Hepatocyte (in vitro differentiated cells): Measurements from ENCODE around the gene XRN1. TPM values are rescaled to one million over a fixed set of nuclear protein-coding genes. Genes with fewer than 3 reads are reported as not detected.
"Not testable (repeated sequence)": the region's sequence is repeated elsewhere in the genome, so short reads cannot be mapped to it uniquely, and the experiment has no call there.

Experiments used
- DNase-seq: peaks from one replicate; pipeline ENCODE4 v3.0.0-alpha.2; 2016; ENCODE audit warnings: low spot score
- H2AFZ ChIP-seq: fragments of 200-600 bp; sonication (generic); 2 replicates; pipeline ENCODE4 v1.6.0; 2016; ENCODE audit warnings: antibody characterized with exemption, mild to moderate bottlenecking
- H3K27ac ChIP-seq: fragments of 200-600 bp; sonication (generic); 2 replicates; pipeline ENCODE4 v1.5.1; 2016; ENCODE audit warnings: mild to moderate bottlenecking
- H3K27me3 ChIP-seq: fragments of 200-600 bp; sonication (generic); 2 replicates; pipeline ENCODE4 v1.6.1; 2016
- H3K36me3 ChIP-seq: fragments of 200-600 bp; sonication (generic); replicated peaks from 2 replicates; pipeline ENCODE4 v1.5.1; 2016; ENCODE audit warnings: low read depth; ENCODE audit not compliant: insufficient read depth
- H3K4me1 ChIP-seq: fragments of 200-600 bp; sonication (generic); 2 replicates; pipeline ENCODE4 v1.5.1; 2016; ENCODE audit warnings: mild to moderate bottlenecking, moderate library complexity; ENCODE audit not compliant: insufficient read depth
- H3K4me2 ChIP-seq: fragments of 200-600 bp; sonication (generic); 2 replicates; pipeline ENCODE4 v1.6.0; 2016
- H3K4me3 ChIP-seq: fragments of 200-600 bp; sonication (generic); 2 replicates; pipeline ENCODE4 v1.5.1; 2016; ENCODE audit warnings: mild to moderate bottlenecking
- H3K79me2 ChIP-seq: fragments of 200-600 bp; sonication (generic); 2 replicates; pipeline ENCODE4 v1.6.0; 2017; ENCODE audit warnings: mild to moderate bottlenecking
- H3K9me2 ChIP-seq: fragments of 200-600 bp; sonication (generic); replicated peaks from 2 replicates; pipeline ENCODE4 v1.6.0; 2017; ENCODE audit warnings: mild to moderate bottlenecking; ENCODE audit not compliant: insufficient read depth
- H3K9me3 ChIP-seq: fragments of 200-600 bp; sonication (generic); 2 replicates; pipeline ENCODE4 v1.5.1; 2016; ENCODE audit warnings: low read depth, mild to moderate bottlenecking
- H4K20me1 ChIP-seq: fragments of 200-600 bp; sonication (generic); 2 replicates; pipeline ENCODE4 v1.6.0; 2016; ENCODE audit warnings: mild to moderate bottlenecking; ENCODE audit not compliant: insufficient read depth, poor library complexity, severe bottlenecking
- EZH2 ChIP-seq: fragments of 200-600 bp; sonication (generic); IDR thresholded peaks from 2 replicates; pipeline ENCODE4 v1.6.1; 2016; ENCODE audit warnings: antibody characterized with exemption, mild to moderate bottlenecking, borderline replicate concordance
- EZH2phosphoT487 ChIP-seq: fragments of 200-600 bp; sonication (generic); IDR thresholded peaks from one replicate; pipeline ENCODE4 v1.6.1; 2018; ENCODE audit warnings: antibody characterized with exemption, mild to moderate bottlenecking, low read depth, moderate library complexity; ENCODE audit not compliant: unreplicated experiment, severe bottlenecking
- WGBS: methylation state at CpG from one replicate; pipeline ENCODE4 v1.1.6; 2016; ENCODE audit warnings: low lambda C conversion rate; ENCODE audit errors: missing lambda C conversion rate; 5-methylcytosine and 5-hydroxymethylcytosine counted together
- polyA plus RNA-seq: library from polyadenylated mRNA; unstranded; fragments of >200 nt; fragmentation: Nextera tagmentation; extraction: Ambion mirVana; gene quantifications from 2 replicates; pipeline ENCODE4 v1.2.1, GENCODE V29; 2016
- total RNA-seq: library from RNA; depleted of rRNA; stranded (reverse); fragments of >200 nt; gene quantifications from 2 replicates; pipeline ENCODE4 v1.2.3, GENCODE V29; 2014
- TF ChIP-seq, protein P1 (sequence below): fragments of 200-600 bp; sonication (generic); IDR thresholded peaks from 2 replicates; pipeline ENCODE4 v1.5.1; 2016; ENCODE audit warnings: antibody characterized with exemption, mild to moderate bottlenecking; ENCODE audit not compliant: poor library complexity

The XRN1 gene
- total and polyA plus RNA-seq, 2 experiments from 2014 or later, result 6.0 to 39.5 TPM

DNA sequence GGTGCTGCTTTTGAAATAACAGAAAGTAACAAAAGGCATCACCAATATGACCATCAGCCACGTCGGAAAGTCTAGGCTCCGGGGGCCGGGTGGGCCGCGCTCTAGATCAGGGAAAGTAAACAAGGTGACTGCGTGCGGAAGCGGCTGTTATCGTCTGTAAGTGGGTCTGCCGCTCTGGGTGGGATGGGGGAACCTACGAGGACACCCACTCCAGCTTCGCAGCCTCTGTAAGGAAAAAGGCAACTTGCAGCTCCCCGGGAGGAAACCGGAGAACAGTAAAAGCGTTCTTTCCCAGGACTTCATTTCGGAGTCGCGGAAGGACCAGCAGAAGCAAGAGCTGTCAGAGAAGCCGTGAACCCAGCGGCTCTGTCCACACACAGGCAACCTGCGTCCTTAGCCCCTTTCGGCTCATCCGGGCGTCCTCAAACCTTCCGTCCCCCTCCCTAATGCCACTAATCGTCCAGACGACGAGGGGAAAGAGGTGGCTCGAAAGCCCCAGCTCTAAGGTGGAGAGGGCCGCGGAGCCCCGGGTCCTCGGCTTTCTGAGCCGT is 461 bp downstream of the XRN1 start:
- peak; percentile 59 for DNase-seq
- peak overlapping the region; percentile 67 for H3K4me3 ChIP-seq
- peaks cover 11% of the 10 kb centered on the region for H3K4me1 ChIP-seq
- H3K36me3 ChIP-seq, result no peaks in the 10 kb centered on the region
- under 1% methylated on average over 35 of the region's 35 CpGs for WGBS
- H4K20me1 ChIP-seq, result peaks cover 14% of the 10 kb centered on the region
- no peak for TF ChIP-seq EZH2
- no peak for TF ChIP-seq EZH2phosphoT487
- TF ChIP-seq, protein P1, sequence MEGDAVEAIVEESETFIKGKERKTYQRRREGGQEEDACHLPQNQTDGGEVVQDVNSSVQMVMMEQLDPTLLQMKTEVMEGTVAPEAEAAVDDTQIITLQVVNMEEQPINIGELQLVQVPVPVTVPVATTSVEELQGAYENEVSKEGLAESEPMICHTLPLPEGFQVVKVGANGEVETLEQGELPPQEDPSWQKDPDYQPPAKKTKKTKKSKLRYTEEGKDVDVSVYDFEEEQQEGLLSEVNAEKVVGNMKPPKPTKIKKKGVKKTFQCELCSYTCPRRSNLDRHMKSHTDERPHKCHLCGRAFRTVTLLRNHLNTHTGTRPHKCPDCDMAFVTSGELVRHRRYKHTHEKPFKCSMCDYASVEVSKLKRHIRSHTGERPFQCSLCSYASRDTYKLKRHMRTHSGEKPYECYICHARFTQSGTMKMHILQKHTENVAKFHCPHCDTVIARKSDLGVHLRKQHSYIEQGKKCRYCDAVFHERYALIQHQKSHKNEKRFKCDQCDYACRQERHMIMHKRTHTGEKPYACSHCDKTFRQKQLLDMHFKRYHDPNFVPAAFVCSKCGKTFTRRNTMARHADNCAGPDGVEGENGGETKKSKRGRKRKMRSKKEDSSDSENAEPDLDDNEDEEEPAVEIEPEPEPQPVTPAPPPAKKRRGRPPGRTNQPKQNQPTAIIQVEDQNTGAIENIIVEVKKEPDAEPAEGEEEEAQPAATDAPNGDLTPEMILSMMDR, result no peak
- no peaks in the 10 kb centered on the region for H3K9me2 ChIP-seq
- H3K79me2 ChIP-seq, result peaks cover 52% of the 10 kb centered on the region
- no peaks in the 10 kb centered on the region for H3K9me3 ChIP-seq
- H3K4me2 ChIP-seq, result peak overlapping the region; percentile 84
- H2AFZ ChIP-seq, result peak overlapping the region; percentile 73
- H3K27ac ChIP-seq, result peak overlapping the region; percentile 98
- no peaks in the 10 kb centered on the region for H3K27me3 ChIP-seq

GRCh38 chr3:142445816-142446254 is 2.0 kb downstream of the XRN1 start:
- Histone ChIP-seq H3K9me2 (no peaks in the 10 kb centered on the region), H3K27ac (peak overlapping the region; percentile 98), H3K27me3 (no peaks in the 10 kb centered on the region), H3K36me3 (no peaks in the 10 kb centered on the region), H3K4me2 (peak overlapping the region; percentile 84), H4K20me1 (peaks cover 17% of the 10 kb centered on the region), H2AFZ (no peak overlapping the region), H3K4me3 (peak overlapping the region; percentile 67), H3K79me2 (peaks cover 67% of the 10 kb centered on the region), H3K9me3 (no peaks in the 10 kb centered on the region), H3K4me1 (peaks cover 11% of the 10 kb centered on the region)
- DNase-seq, result peak; percentile 27
- WGBS, result 75% methylated on average over 6 of the region's 6 CpGs
- TF ChIP-seq EZH2phosphoT487 (no peak), EZH2 (no peak)
- TF ChIP-seq, protein P1, result no peak

GRCh38 chr3:142444343-142444742 is 3.5 kb downstream of the XRN1 start:
- H3K79me2 ChIP-seq, result peaks cover 81% of the 10 kb centered on the region
- 97% methylated on average over 11 of the region's 11 CpGs for WGBS

DNA sequence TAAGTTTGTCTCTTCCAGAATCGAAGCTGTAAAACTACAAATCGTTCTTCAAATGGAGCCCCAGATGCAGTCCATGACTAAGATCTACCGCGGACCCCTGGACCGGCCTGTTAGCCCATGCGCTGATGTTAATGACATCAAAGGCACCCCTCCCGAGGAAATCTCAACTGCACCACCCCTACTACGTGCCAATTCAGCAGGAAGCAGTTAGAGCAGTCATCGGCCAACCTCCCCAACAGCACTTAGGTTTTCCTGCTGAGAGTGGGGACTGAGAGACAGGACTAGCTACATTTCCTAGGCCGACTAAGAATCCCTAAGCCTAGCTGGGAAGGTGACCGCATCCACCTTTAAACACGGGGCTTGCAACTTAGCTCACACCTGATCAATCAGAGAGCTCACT is 4.8 kb downstream of the XRN1 start:
- not testable (repeated sequence) for H3K36me3 ChIP-seq, H3K4me2 ChIP-seq, DNase-seq, H3K4me3 ChIP-seq, H3K4me1 ChIP-seq, H3K9me3 ChIP-seq, H3K27me3 ChIP-seq, H2AFZ ChIP-seq, H3K27ac ChIP-seq, H3K9me2 ChIP-seq
- Histone ChIP-seq H3K79me2 (peaks cover 88% of the 10 kb centered on the region), H4K20me1 (peaks cover 21% of the 10 kb centered on the region)
- 95% methylated on average over 12 of the region's 12 CpGs for WGBS

More at GRCh38 chr3:142444343-142444742, 3.5 kb downstream of the XRN1 start:
- H4K20me1 ChIP-seq, result peaks cover 17% of the 10 kb centered on the region
- no peak overlapping the region for H2AFZ ChIP-seq
- no peaks in the 10 kb centered on the region for H3K9me3 ChIP-seq
- H3K4me1 ChIP-seq, result peaks cover 11% of the 10 kb centered on the region
- no peaks in the 10 kb centered on the region for H3K9me2 ChIP-seq
- no peaks in the 10 kb centered on the region for H3K27me3 ChIP-seq
- TF ChIP-seq, protein P1, result no peak
- no peak for TF ChIP-seq EZH2
- TF ChIP-seq EZH2phosphoT487, result no peak
- no peak for DNase-seq
- no peak overlapping the region for H3K4me2 ChIP-seq
- no peaks in the 10 kb centered on the region for H3K36me3 ChIP-seq
- H3K27ac ChIP-seq, result no peak overlapping the region
- no peak overlapping the region for H3K4me3 ChIP-seq

DNA sequence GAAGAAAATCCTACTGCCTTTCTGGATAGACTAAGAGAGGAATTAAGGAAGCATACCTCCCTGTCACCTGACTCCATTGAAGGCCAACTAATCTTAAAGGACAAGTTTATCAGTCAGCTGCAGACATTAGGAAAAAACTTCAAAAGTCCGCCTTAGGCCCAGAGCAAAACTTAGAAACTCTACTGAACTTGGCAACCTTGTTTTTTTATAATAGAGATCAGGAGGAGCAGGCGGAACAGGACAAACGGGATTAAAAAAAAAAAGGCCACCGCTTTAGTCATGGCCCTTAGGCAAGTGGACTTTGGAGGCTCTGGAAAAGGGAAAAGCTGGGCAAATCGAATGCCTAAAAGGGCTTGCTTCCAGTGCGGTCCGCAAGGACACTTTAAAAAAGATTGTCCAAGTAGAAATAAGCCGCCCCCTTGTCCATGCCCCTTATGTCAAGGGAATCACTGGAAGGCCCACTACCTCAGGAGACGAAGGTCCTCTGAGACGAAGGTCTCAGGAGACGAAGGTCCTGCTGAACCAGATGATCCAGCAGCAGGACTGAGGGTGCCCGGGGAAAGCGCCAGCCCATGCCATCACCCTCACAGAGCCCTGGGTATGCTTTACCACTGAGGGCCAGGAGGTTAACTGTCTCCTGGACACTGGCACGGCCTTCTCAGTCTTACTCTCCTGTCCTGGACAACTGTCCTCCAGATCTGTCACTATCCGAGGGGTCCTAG is 8.2 kb downstream of the XRN1 start:
- H3K27me3 ChIP-seq, H3K36me3 ChIP-seq, H3K4me3 ChIP-seq, H3K4me2 ChIP-seq, H3K9me3 ChIP-seq, H3K27ac ChIP-seq, H2AFZ ChIP-seq, H3K4me1 ChIP-seq, H3K9me2 ChIP-seq, DNase-seq: not testable (repeated sequence)
- 84% methylated on average over 15 of the region's 15 CpGs for WGBS
- H3K79me2 ChIP-seq, result peaks cover 92% of the 10 kb centered on the region
- H4K20me1 ChIP-seq, result peaks cover 22% of the 10 kb centered on the region

DNA sequence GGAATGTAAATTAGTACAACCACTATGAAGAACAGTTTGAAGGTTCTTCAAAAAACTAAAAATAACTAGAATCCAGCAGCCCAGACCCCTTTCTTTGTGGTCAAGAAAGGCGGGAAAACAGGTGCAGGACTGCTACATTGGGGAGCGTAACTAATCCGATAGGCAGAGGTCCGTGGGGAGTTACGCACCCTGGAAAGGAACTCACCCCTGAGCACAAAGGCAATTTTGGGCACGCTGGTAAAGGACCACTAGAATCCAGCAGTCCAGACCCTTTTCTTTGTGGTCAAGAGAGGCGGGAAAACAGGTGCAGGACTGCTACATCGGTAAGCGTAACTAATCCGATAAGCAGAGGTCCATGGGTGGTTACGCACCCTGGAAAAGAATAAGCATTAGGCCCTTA is 9.7 kb downstream of the XRN1 start:
- H3K79me2 ChIP-seq, result peaks cover 92% of the 10 kb centered on the region
- not testable (repeated sequence) for H3K9me2 ChIP-seq, H3K9me3 ChIP-seq, H3K4me2 ChIP-seq, H3K27me3 ChIP-seq, H3K4me1 ChIP-seq, H3K4me3 ChIP-seq, DNase-seq, H3K27ac ChIP-seq, H3K36me3 ChIP-seq, H2AFZ ChIP-seq
- peaks cover 14% of the 10 kb centered on the region for H4K20me1 ChIP-seq
- WGBS, result 97% methylated on average over 11 of the region's 11 CpGs
